ENCODE results near the gene CTSZ.

CTSZ gene

DNA sequence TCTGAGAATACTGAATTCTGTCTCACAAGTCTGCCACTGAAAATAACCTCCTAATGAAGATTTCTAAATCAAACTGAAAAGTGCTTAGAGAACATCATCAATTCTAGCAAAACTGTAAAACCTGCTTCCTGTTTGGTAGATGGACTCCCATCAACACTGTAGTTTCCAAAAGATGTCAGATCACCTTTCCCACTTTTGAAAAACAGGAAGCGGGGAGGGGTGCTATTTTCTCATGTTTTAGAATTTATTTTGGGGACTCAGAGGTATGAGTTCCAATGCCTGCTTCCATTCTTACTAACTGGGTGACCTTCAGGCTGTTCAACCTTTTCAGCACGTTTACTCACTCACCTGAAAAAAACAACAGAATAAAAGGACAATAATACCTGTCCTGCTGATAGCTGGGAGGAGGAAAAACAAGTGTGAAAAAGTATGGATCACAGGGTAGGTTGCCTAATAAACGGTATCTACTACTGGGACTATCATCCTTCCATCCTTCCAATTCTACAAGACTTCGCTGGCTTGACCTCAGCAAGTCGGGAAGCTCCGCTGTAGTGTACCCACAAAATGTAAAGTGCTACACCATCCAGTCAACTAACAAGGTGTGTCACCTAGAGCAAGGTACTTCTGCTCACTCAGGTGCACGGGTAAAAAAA, 24.0 kb upstream of the CTSZ start:
- no peak for DNase-seq

GRCh38 chr20:59028812-59029211, 21.8 kb upstream of the CTSZ start:
- no peak for DNase-seq

DNA sequence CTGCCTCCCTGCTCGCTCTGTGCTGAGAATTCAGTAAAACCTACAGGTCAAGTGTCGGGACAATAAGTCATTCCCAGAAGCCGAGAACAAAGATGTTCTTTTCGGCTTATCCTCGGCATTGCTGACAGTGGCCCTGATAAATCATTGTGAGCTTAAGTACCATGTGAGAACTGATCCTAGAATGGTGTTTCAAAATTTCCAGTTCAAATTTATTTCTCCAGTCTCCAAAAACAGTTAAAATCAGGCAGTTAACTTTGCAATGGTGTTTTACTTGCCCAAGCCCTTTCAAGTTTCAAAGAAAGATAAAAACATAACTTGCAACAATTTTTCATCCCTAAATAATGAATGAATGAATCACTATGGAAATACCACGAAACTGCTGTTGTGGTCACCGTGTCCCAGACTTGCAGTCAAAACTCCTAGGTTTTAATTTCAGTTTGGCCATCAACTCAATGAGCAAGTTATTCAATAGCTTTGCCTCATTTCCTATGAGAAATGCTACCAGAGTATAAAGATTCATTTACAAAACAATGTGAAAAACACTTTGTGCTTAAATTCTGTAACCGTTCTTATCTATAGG, 20.8 kb upstream of the CTSZ start:
- DNase-seq: no peak

- no peak for DNase-seq
Measured at GRCh38 chr20:59026904-59027740, 20.1 kb upstream of the CTSZ start.

DNA sequence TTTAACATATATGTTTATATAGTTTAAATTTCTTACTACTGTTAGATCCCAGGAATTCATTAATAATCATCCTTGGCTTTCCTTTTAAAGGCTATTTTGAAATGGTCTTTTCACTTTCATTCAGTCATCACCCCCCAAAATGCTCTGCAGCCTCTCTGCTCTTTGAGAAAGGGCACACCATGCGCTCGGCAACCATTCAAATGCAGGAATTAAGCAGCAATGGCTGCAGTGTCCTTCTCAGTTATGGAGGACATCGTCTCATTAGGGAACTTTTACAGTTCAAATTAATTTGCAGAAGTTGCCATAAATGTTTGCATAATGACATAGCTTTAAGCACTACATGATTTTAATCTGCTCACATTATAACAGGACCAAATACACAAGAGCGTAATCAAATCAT, 18.5 kb upstream of the CTSZ start:
- no peak for DNase-seq

DNA sequence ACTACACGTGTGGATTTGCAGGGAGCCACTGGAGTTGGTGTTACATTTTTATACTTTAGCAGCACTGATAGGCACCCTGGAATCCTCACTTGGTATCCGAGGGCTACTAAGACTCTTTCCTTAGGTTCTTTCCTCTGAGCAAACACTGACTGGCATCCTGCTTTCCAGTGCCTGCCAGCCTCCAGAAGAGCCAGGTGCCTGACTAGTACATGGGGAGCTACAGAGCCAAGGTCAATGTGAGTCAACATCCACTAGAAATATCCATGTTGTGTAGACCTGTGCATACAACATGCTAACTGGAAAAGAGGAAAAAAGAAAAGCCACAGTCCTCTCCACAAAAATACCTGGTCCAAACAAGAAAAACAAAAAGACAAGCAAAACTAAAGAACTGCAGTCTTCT, 18.0 kb upstream of the CTSZ start:
- no peak for DNase-seq

DNA sequence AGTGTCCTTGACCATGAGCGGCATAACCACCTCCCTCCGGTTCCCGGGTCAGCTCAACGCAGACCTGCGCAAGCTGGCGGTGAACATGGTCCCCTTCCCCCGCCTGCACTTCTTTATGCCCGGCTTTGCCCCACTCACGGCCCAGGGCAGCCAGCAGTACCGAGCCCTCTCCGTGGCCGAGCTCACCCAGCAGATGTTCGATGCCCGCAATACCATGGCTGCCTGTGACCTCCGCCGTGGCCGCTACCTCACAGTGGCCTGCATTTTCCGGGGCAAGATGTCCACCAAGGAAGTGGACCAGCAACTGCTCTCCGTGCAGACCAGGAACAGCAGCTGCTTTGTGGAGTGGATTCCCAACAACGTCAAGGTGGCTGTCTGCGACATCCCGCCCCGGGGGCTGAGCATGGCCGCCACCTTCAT, 17.1 kb upstream of the CTSZ start:
- no peak for DNase-seq

GRCh38 chr20:59023616-59024015, 16.6 kb upstream of the CTSZ start:
- no peak for DNase-seq

DNA sequence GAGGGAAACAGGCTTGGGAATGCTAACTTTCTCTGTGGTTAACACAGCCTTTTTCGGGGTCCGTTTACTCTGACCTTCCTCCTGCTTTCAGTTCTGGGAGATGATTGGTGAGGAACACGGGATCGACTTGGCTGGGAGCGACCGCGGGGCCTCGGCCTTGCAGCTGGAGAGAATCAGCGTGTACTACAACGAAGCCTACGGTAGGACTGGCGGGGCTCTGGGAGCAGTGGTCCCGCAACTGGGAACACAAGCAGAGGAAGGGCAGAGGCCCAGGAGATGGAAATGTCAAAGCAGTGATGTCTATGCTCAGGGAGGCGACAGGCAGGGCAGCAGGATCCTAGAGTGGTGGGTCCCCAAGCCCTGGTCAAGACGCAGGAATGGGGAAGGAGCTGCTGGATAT, 15.7 kb upstream of the CTSZ start:
- no peak for DNase-seq

GRCh38 chr20:59020938-59021551, 14.0 kb upstream of the CTSZ start:
- DNase-seq: no peak

DNA sequence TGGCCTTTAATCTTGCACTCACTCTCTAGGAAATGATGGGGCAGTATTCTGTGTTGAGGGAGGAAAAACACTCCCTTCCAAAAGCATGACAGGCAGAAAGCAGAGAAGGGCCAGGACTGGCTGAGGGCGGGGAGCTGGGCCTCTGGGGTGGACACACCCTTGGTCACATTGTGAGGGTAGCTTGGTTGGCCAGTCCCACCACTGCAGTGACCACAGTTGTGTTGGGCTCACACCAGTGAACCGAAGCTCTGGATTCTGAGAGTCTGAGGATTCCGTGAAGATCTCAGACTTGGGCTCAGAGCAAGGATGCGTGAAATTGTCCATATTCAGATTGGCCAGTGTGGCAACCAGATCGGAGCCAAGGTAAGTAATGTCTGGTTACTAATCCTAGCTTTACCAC, 12.2 kb upstream of the CTSZ start, which contains the start of gene TUBB1:
Gene TUBB1 (plus strand): TSS at position 213 of the 400 bp plus-strand sequence. CDS start 94 bp downstream, at position 307.
- no peak for DNase-seq

- no peak for DNase-seq
Measured at GRCh38 chr20:59018817-59019216, 11.8 kb upstream of the CTSZ start.

- no peak for DNase-seq
Measured at GRCh38 chr20:59017493-59018231, 10.6 kb upstream of the CTSZ start.

- DNase-seq: no peak
Measured at GRCh38 chr20:59016795-59017492, 9.9 kb upstream of the CTSZ start.

DNA sequence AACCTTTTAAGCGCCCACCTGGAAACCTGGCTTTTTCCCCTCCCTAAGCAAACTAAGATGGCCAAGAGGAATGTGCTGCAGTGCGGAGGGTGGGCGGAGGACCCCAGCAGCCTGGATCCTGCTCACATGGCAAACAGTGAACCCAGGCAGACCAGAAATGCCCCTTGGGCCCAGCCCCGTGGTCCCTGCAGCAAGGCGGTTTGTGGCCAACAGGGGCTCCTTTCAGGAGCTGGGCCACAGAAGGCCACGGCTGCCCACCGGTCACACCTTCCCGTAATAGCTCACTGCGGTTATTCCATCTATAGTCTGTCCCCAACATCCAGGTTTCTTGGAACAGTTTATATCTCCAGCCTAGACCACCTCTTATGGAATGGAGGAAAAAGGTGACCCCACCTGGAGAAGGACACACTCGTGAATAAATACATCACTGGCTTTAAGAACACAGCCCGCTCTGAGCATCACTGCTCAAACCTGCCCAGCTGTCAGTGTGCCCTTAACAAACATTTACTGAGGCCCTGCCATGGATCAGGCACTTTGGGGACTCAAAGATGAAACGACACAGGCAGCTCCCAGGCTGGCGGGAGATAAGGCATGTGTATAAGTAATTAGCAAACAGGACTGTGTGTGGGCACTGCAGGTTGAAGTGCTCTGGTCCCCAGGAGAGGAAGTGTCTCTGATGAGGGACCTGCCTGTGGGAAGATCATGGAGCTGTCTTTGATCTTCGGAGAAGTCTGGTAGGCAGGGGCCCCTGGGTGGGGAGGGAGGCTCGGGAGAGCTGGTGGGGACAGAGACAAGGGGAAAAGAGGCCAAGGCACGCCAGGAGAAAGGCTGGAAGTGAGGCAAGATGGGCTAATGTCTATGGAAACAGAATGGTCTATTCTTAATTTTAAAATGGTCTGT, 9.0 kb upstream of the CTSZ start:
- DNase-seq: no peak

- no peak for DNase-seq
Measured at GRCh38 chr20:59015411-59015810, 8.4 kb upstream of the CTSZ start.

- DNase-seq: no peak
Measured at GRCh38 chr20:59014680-59015389, 7.8 kb upstream of the CTSZ start.

- no peak for DNase-seq
Measured at GRCh38 chr20:59013959-59014608, 7.0 kb upstream of the CTSZ start.

- DNase-seq: no peak
Measured at GRCh38 chr20:59013031-59013951, 6.2 kb upstream of the CTSZ start.

All from NCI-H510A treated with DMSO at 0.1 percent for 48 hours (cell line).